ENCODE measurements around the gene UFSP2. TPM values are rescaled to one million over a fixed set of nuclear protein-coding genes. Genes with fewer than 3 reads are reported as not detected.

The UFSP2 gene
- total RNA-seq, 1 donor from 2014 or later = 27.5 TPM

- H3K9me3 Mint-ChIP-seq (ENCODE audit: unreplicated experiment) = peaks cover 2% of the 10 kb centered on the region
- peak within 1 kb of the TSS; percentile 64 for H3K4me3 ChIP-seq (ENCODE audit: insufficient read depth, low read depth, low read length)
- H3K4me3 Mint-ChIP-seq (ENCODE audit: unreplicated experiment) = peak within 1 kb of the TSS; percentile 91
- H3K79me2 ChIP-seq (ENCODE audit: insufficient read depth, low read length) = no peaks in the 10 kb centered on the region
- no peaks in the 10 kb centered on the region for H4K20me1 ChIP-seq (ENCODE audit: insufficient read depth, low read length)
- peaks cover 7% of the 10 kb centered on the region for H3K36me3 ChIP-seq (ENCODE audit: insufficient read depth, low read length)
- H3K27ac Mint-ChIP-seq (ENCODE audit: unreplicated experiment) = peak within 1 kb of the TSS; percentile 92
- H3K27me3 Mint-ChIP-seq (ENCODE audit: low read depth, unreplicated experiment) = no peaks in the 10 kb centered on the region
- no peaks in the 10 kb centered on the region for H3K9me3 ChIP-seq (ENCODE audit: insufficient read depth, low read depth, low read length)
- peaks cover 9% of the 10 kb centered on the region for H3K4me1 ChIP-seq (ENCODE audit: insufficient read depth, low read length)
- H2AFZ ChIP-seq (ENCODE audit: low read depth, low read length) = peak within 1 kb of the TSS; percentile 70
- no peak for TF ChIP-seq CTCF (IDR thresholded peaks at IDR 0.05; ENCODE audit: insufficient read depth, low read depth, low read length)
- TF ChIP-seq EZH2 (IDR thresholded peaks at IDR 0.05; ENCODE audit: insufficient read depth, low read length) = no peak
- peak within 1 kb of the TSS; percentile 93 for H3K27ac ChIP-seq (ENCODE audit: low read depth, low read length)
- H3K27me3 ChIP-seq (ENCODE audit: insufficient read depth, low read length) = no peaks in the 10 kb centered on the region
- peak within 1 kb of the TSS; percentile 90 for H3K4me2 ChIP-seq (ENCODE audit: low read length)
- FAIRE-seq (no peak), DNase-seq (ENCODE audit: low read depth) (peak; percentile 38)
- peaks cover 6% of the 10 kb centered on the region for H3K36me3 Mint-ChIP-seq (ENCODE audit: low read depth, unreplicated experiment)
- H3K4me1 Mint-ChIP-seq (ENCODE audit: low read depth, unreplicated experiment) = peaks cover 6% of the 10 kb centered on the region
- H3K9ac ChIP-seq (ENCODE audit: low read length) = peak within 1 kb of the TSS; percentile 88
These were observed 28.9 kb downstream of the UFSP2 start, which contains the start of gene ANKRD37 for GRCh38 chr4:185396724-185397385. Gene ANKRD37, plus strand, starts transcription at chr4:185396841. Its CDS starts 83 bp downstream, at chr4:185396924.

- Histone ChIP-seq H2AFZ (ENCODE audit: low read depth, low read length) (peak overlapping the region; percentile 70), H3K4me1 (ENCODE audit: insufficient read depth, low read length) (peaks cover 9% of the 10 kb centered on the region), H3K27me3 (ENCODE audit: insufficient read depth, low read length) (no peaks in the 10 kb centered on the region), H3K9me3 (ENCODE audit: insufficient read depth, low read depth, low read length) (no peaks in the 10 kb centered on the region), H4K20me1 (ENCODE audit: insufficient read depth, low read length) (no peaks in the 10 kb centered on the region), H3K4me3 (ENCODE audit: insufficient read depth, low read depth, low read length) (peak overlapping the region; percentile 64), H3K79me2 (ENCODE audit: insufficient read depth, low read length) (no peaks in the 10 kb centered on the region), H3K4me2 (ENCODE audit: low read length) (peak overlapping the region; percentile 90), H3K9ac (ENCODE audit: low read length) (peak overlapping the region; percentile 88), H3K36me3 (ENCODE audit: insufficient read depth, low read length) (peaks cover 7% of the 10 kb centered on the region), H3K27ac (ENCODE audit: low read depth, low read length) (peak overlapping the region; percentile 93)
- peaks cover 6% of the 10 kb centered on the region for H3K4me1 Mint-ChIP-seq (ENCODE audit: low read depth, unreplicated experiment)
- H3K9me3 Mint-ChIP-seq (ENCODE audit: unreplicated experiment) = peaks cover 2% of the 10 kb centered on the region
- DNase-seq (ENCODE audit: low read depth) (peak; percentile 93), FAIRE-seq (no peak)
- peak overlapping the region; percentile 82 for H3K27ac Mint-ChIP-seq (ENCODE audit: unreplicated experiment)
- no peaks in the 10 kb centered on the region for H3K27me3 Mint-ChIP-seq (ENCODE audit: low read depth, unreplicated experiment)
- peaks cover 3% of the 10 kb centered on the region for H3K36me3 Mint-ChIP-seq (ENCODE audit: low read depth, unreplicated experiment)
- H3K4me3 Mint-ChIP-seq (ENCODE audit: unreplicated experiment) = peak overlapping the region; percentile 91
- TF ChIP-seq CTCF (IDR thresholded peaks at IDR 0.05; ENCODE audit: insufficient read depth, low read depth, low read length) (no peak), EZH2 (IDR thresholded peaks at IDR 0.05; ENCODE audit: insufficient read depth, low read length) (no peak)
These were observed 29.6 kb downstream of the UFSP2 start for GRCh38 chr4:185395956-185396723.
